HG03097 (cell line): ENCODE measurements around the gene PML.

ENCODE experiments used
- ATAC-seq: cut with Tn5 transposase; IDR thresholded peaks from one replicate; pipeline ENCODE4 v1.9.1; 2021; ENCODE audit not compliant: unreplicated experiment, low FRiP score

The PML gene

GRCh38 chr15:73994413-73994883, at the start of gene PML:
Gene PML (plus strand): TSS chr15:73994716. CDS start chr15:73994813, 97 bp downstream.
- peak; percentile 44 for ATAC-seq

GRCh38 chr15:73945130-73945508, 49.4 kb upstream of the PML start:
- ATAC-seq, result no peak

GRCh38 chr15:73946046-73946721, 48.3 kb upstream of the PML start:
- no peak for ATAC-seq

- ATAC-seq, result no peak
Observed at GRCh38 chr15:73946795-73947370, 47.6 kb upstream of the PML start.

- no peak for ATAC-seq
Observed at GRCh38 chr15:73947651-73948050, 46.9 kb upstream of the PML start.

GRCh38 chr15:73948396-73948795, 46.1 kb upstream of the PML start:
- ATAC-seq, result no peak

- ATAC-seq, result no peak
Observed at GRCh38 chr15:73948982-73949381, 45.5 kb upstream of the PML start.

- no peak for ATAC-seq
Observed at GRCh38 chr15:73949496-73949895, 45.0 kb upstream of the PML start.

GRCh38 chr15:73950479-73950830, 44.1 kb upstream of the PML start:
- no peak for ATAC-seq

GRCh38 chr15:73950831-73951561, 43.5 kb upstream of the PML start:
- no peak for ATAC-seq

- no peak for ATAC-seq
Observed at GRCh38 chr15:73951601-73952000, 42.9 kb upstream of the PML start.

- no peak for ATAC-seq
Observed at GRCh38 chr15:73952171-73952912, 42.2 kb upstream of the PML start.

GRCh38 chr15:73952913-73953750, 41.4 kb upstream of the PML start:
- ATAC-seq, result no peak

- no peak for ATAC-seq
Observed at GRCh38 chr15:73954188-73955145, 40.0 kb upstream of the PML start.

GRCh38 chr15:73955326-73955725, 39.2 kb upstream of the PML start:
- ATAC-seq, result no peak

GRCh38 chr15:73955861-73956742, 38.4 kb upstream of the PML start:
- no peak for ATAC-seq

- no peak for ATAC-seq
Observed at GRCh38 chr15:73956743-73957135, 37.8 kb upstream of the PML start.

- ATAC-seq, result no peak
Observed at GRCh38 chr15:73957276-73957675, 37.2 kb upstream of the PML start.
